Measurements from ENCODE around the gene LIX1L. TPM values are rescaled to one million over a fixed set of nuclear protein-coding genes. Genes with fewer than 3 reads are reported as not detected.

The LIX1L gene
- total and polyA plus RNA-seq, 12 donors, result 7.1 to 30.0 (median 23.8) TPM

DNA sequence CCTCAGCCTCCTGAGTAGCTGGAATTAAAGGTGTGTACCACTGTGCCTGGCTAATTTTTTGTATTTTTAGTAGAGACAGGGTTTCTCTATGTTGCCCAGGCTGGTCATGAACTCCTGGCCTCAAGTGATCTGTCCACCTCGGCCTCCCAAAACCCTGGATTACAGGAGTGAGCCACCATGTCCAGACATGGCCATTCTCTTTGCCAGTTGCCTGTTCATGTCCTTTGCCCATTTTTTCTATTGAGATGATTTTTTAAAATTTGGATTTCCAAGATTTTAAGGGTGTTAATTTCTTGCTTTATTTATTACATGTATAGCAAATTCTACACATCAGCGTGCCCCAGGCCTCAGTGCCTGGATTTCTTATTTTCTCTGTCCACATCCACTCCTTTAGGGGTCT lies 9.5 kb upstream of the LIX1L start:
- WGBS, 2 donors, result 99 to 100% methylated on average over 2 of the region's 2 CpGs
- no peak overlapping the region for H3K27ac ChIP-seq
- TF ChIP-seq, protein P1, sequence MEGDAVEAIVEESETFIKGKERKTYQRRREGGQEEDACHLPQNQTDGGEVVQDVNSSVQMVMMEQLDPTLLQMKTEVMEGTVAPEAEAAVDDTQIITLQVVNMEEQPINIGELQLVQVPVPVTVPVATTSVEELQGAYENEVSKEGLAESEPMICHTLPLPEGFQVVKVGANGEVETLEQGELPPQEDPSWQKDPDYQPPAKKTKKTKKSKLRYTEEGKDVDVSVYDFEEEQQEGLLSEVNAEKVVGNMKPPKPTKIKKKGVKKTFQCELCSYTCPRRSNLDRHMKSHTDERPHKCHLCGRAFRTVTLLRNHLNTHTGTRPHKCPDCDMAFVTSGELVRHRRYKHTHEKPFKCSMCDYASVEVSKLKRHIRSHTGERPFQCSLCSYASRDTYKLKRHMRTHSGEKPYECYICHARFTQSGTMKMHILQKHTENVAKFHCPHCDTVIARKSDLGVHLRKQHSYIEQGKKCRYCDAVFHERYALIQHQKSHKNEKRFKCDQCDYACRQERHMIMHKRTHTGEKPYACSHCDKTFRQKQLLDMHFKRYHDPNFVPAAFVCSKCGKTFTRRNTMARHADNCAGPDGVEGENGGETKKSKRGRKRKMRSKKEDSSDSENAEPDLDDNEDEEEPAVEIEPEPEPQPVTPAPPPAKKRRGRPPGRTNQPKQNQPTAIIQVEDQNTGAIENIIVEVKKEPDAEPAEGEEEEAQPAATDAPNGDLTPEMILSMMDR (IDR thresholded peaks at IDR 0.05), result no peak
- DNase-seq, result no peak
- ATAC-seq, result no peak
- peaks cover 10 to 32% (median 26%) of the 10 kb centered on the region in 9 donors for H3K4me1 ChIP-seq
- H3K27me3 ChIP-seq, result no peaks in the 10 kb centered on the region
- H3K4me3 ChIP-seq, result no peak overlapping the region
- H3K36me3 ChIP-seq, result peaks cover 0 to 10% (median 0%) of the 10 kb centered on the region in 9 donors
- peaks cover 0 to 14% (median 6%) of the 10 kb centered on the region in 11 donors for H3K9me3 ChIP-seq
- intact Hi-C loops (cut with DNase I), result loop anchor here in 1 of 10 donors (5.0 kb wide), 1 partner anchor 120 kb away; the partner anchor contains the start of gene NUDT17

DNA sequence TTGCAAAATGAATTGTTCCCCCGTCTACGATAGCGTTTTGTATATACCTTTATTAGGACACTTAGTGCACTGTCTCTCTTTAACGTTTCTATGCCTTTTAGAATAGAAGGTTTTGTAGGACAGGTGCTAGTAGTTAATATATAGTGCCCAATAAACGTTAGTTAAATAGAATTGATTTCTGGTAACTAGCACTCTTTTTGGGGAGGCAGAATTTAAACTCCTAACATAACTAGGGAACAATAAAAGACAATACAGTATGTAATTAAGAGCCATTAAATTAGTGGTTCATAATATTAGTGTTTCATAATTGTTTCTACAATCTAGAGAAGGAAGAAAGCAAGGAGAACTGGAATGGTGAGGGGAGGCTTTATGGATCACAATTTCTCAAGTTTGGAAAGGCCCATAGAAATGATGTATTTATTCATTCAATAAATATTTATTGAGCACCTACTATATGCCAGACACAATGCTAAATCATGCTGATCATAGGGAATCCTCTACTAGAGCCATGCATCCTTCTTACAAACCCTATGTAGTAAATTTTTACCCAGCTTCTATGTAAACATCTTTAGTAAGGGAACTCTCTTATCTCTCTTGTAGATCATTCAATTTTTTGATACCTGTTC lies 7.4 kb upstream of the LIX1L start:
- Histone ChIP-seq H3K9me3 (peaks cover 0 to 14% (median 6%) of the 10 kb centered on the region in 11 donors), H3K27ac (peak overlapping the region in 9 of 10 donors; percentile 84 to 96 (median 91)), H3K27me3 (peaks cover 0 to 9% (median 0%) of the 10 kb centered on the region in 7 donors), H3K36me3 (peaks cover 0 to 10% (median 0%) of the 10 kb centered on the region in 9 donors), H3K4me3 (peak overlapping the region; percentile 50 to 74 (median 65)), H3K4me1 (peaks cover 14 to 49% (median 42%) of the 10 kb centered on the region in 9 donors)
- TF ChIP-seq, protein P1 (IDR thresholded peaks at IDR 0.05), result no peak
- ATAC-seq, result no peak
- DNase-seq, result no peak
- 2% methylated on average over 5 of the region's 5 CpGs for WGBS, 2 donors
- intact Hi-C loops (cut with DNase I), result loop anchor here in 1 of 10 donors (5.0 kb wide), 1 partner anchor 118 kb away; the partner anchor contains the start of gene NUDT17

GRCh38 chr1:145964328-145965118 lies 6.7 kb upstream of the LIX1L start, which contains the start of the genes ANKRD34A and POLR3GL:
Gene ANKRD34A, minus strand, starts transcription at chr1:145964575. Its CDS starts 2,816 bp downstream, at chr1:145961759.
Gene POLR3GL, plus strand, starts transcription at chr1:145964690. Its CDS starts 10,176 bp downstream, at chr1:145974866.
- ATAC-seq (peak; percentile 79 to 90 (median 85)), DNase-seq (peak; percentile 93 to 98)
- 1% methylated on average over 37 of the region's 37 CpGs for WGBS, 2 donors
- H3K4me3 ChIP-seq, result peak within 1 kb of the TSS; percentile 50 to 74 (median 65)
- intact Hi-C loops (cut with DNase I), result loop anchor here in 4 of 10 donors (5.0 kb wide), 2 partner anchors 37 to 117 kb away; partner anchors contain the start of genes RBM8A (in 3 of the 4) and NUDT17 (in 1 of the 4)
- peak within 1 kb of the TSS; percentile 62 to 96 (median 91) for H3K27ac ChIP-seq
- peaks cover 0 to 14% (median 6%) of the 10 kb centered on the region in 11 donors for H3K9me3 ChIP-seq
- H3K4me1 ChIP-seq, result peaks cover 14 to 56% (median 49%) of the 10 kb centered on the region in 9 donors
- peaks cover 0 to 9% (median 0%) of the 10 kb centered on the region in 7 donors for H3K27me3 ChIP-seq
- TF ChIP-seq, protein P1 (IDR thresholded peaks at IDR 0.05), result no peak
- H3K36me3 ChIP-seq, result peaks cover 0 to 10% (median 0%) of the 10 kb centered on the region in 9 donors

All from heart right ventricle (tissue), 16 donors.